ENCODE data around the gene SLC48A1. TPM values are rescaled to one million over a fixed set of nuclear protein-coding genes. Genes with fewer than 3 reads are reported as not detected.

SLC48A1 gene
- total and polyA plus RNA-seq, 10 of the 15 experiments (the other 5 are each of a cell fraction or from before 2014, with no cell fraction given) = 1.1 to 4.9 (median 1.9) TPM

DNA sequence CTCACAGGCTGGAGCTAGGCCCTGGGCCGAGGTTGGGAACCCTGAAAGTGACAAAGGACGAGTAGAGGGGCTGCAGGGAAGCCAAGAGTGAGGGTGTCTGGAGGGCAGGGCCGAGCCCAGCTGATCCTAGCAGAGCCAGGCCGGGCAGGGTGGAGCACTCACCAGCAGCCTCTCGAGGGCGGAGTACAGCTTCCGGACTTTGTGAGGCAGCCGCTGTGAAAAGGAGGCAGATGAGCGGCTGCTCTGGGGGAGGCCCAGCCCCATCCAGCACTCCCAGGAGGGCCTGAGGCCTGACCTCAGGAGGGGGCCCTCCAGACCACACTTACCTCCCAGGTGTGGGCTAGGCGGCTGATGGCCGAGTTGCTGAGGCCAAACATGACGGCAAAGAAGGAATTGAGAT lies 33.1 kb upstream of the SLC48A1 start:
- Histone ChIP-seq H3K9me3 (replicated peaks; ENCODE audit: control insufficient read depth, insufficient read depth, low read length) (no peaks in the 10 kb centered on the region), H3K4me1 (ENCODE audit: control insufficient read depth, insufficient read depth, low read length) (peaks cover 25% of the 10 kb centered on the region), H2AFZ (ENCODE audit: control insufficient read depth, low read depth, low read length) (peak overlapping the region; percentile 79), H3K27me3 (replicated peaks in 1 of 2; ENCODE audit: control insufficient read depth in 2 of 2, insufficient read depth in 2 of 2, low read length in 1 of 2) (no peaks in the 10 kb centered on the region), H4K20me1 (ENCODE audit: control insufficient read depth, insufficient read depth) (no peaks in the 10 kb centered on the region), H3K4me3 (no peak overlapping the region), H3K27ac (ENCODE audit: control insufficient read depth, insufficient read depth) (0 out of 2 replicates have a peak overlapping the region, but pooled peaks have one; percentile 10), H3K79me2 (ENCODE audit: control insufficient read depth, insufficient read depth, low read length) (no peaks in the 10 kb centered on the region), H3K9ac (ENCODE audit: control insufficient read depth, insufficient read depth, low read length) (peak overlapping the region; percentile 7; the same call in 1 of the 2 replicates), H3K4me2 (ENCODE audit: control insufficient read depth, insufficient read depth) (peak overlapping the region; percentile 31), H3K36me3 (ENCODE audit: control insufficient read depth in 2 of 2, insufficient read depth in 2 of 2, low read length in 1 of 2) (no peaks in the 10 kb centered on the region)
- WGBS (ENCODE audit: insufficient coverage, insufficient replicate concordance, low lambda C conversion rate, missing lambda C conversion rate) = 3% methylated on average over 12 of the region's 12 CpGs
- BruUV-seq (replicated peaks) = no TSS peak
- DNase-seq (ENCODE audit: low read depth, low spot score) = no peak
- peak; percentile 72 for ATAC-seq
- ChIA-PET RAD21 (ENCODE audit: unreplicated experiment) (interaction anchor here (0.8 to 7.8 kb wide), 12 partner anchors 16 to 122 kb away, joined by 3 to 327 read pairs (median 51); partner anchors contain the start of genes ENDOU, RAPGEF3 and RPAP3), SMC1A (ENCODE audit: uncharacterized antibody, unreplicated experiment) (interaction anchor here (0.9 to 10.3 kb wide), 11 partner anchors 8 to 224 kb away, joined by 3 to 277 read pairs (median 60); partner anchors contain the start of genes ENDOU, RAPGEF3, RPAP3 and SLC48A1), POLR2A (interaction anchor here (1.1 to 5.5 kb wide), 5 partner anchors 16 to 28 kb away, joined by 3 to 40 read pairs (median 4); no protein-coding TSS in a partner anchor), CTCF (interaction anchor here (0.7 to 10.4 kb wide), 14 partner anchors 8 to 368 kb away, joined by 3 to 814 read pairs (median 61); partner anchors contain the start of genes ENDOU, RAPGEF3, RPAP3 and SLC48A1)
- in situ Hi-C loops (cut with MboI) (no loop called here), intact Hi-C loops (cut with micrococcal nuclease; ENCODE audit: unreplicated experiment) (no loop called here)
- TF ChIP-seq PAX5 (IDR thresholded peaks at IDR 0.05; ENCODE audit: borderline replicate concordance, low read depth, low read length) (peak; percentile 41; the same call in 1 of the 2 replicates), NFXL1 (IDR thresholded peaks at IDR 0.05; ENCODE audit: borderline replicate concordance) (0 out of 2 replicates have a peak, but pooled peaks have one; percentile 36), EP300 (IDR thresholded peaks at IDR 0.05; ENCODE audit: borderline replicate concordance in 1 of 2, control insufficient read depth in 1 of 2, low read depth in 2 of 2, low read length in 2 of 2) (0 out of 4 replicates have a peak, but pooled peaks of 1 of the 2 experiments have one; percentile 30), IKZF1 (conservative IDR thresholded peaks at IDR 0.05) (0 out of 2 replicates have a peak, but pooled peaks have one; percentile 7), CBFB (IDR thresholded peaks at IDR 0.05; ENCODE audit: low read depth) (0 out of 2 replicates have a peak, but pooled peaks have one; percentile 26), POLR2A (IDR thresholded peaks at IDR 0.05; ENCODE audit: low read depth, low read length) (peak; percentile 59), IRF4 (IDR thresholded peaks at IDR 0.05; ENCODE audit: low read depth, low read length) (0 out of 2 replicates have a peak, but pooled peaks have one; percentile 14), POLR2AphosphoS5 (IDR thresholded peaks at IDR 0.05; ENCODE audit: low read length) (no peak), RUNX3 (IDR thresholded peaks at IDR 0.05; ENCODE audit: low read length) (peak; percentile 70), TCF12 (IDR thresholded peaks at IDR 0.05; ENCODE audit: low read depth, low read length) (peak; percentile 15; the same call in 1 of the 2 replicates), TAF1 (IDR thresholded peaks at IDR 0.05; ENCODE audit: borderline replicate concordance, low read depth, low read length) (0 out of 2 replicates have a peak, but pooled peaks have one; percentile 23), MEF2B (IDR thresholded peaks at IDR 0.05; ENCODE audit: partially characterized antibody, poor library complexity, severe bottlenecking) (peak; percentile 35), SUPT20H (IDR thresholded peaks at IDR 0.05; ENCODE audit: borderline replicate concordance, control insufficient read depth, low read depth, low read length) (no peak), SUZ12 (IDR thresholded peaks at IDR 0.05; ENCODE audit: unreplicated experiment) (no peak)
- TF ChIP-seq, protein P1, sequence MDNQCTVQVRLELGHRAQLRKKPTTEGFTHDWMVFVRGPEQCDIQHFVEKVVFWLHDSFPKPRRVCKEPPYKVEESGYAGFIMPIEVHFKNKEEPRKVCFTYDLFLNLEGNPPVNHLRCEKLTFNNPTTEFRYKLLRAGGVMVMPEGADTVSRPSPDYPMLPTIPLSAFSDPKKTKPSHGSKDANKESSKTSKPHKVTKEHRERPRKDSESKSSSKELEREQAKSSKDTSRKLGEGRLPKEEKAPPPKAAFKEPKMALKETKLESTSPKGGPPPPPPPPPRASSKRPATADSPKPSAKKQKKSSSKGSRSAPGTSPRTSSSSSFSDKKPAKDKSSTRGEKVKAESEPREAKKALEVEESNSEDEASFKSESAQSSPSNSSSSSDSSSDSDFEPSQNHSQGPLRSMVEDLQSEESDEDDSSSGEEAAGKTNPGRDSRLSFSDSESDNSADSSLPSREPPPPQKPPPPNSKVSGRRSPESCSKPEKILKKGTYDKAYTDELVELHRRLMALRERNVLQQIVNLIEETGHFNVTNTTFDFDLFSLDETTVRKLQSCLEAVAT (IDR thresholded peaks at IDR 0.05) = 0 out of 2 replicates have a peak, but pooled peaks have one; percentile 60
- TF ChIP-seq, protein P2, sequence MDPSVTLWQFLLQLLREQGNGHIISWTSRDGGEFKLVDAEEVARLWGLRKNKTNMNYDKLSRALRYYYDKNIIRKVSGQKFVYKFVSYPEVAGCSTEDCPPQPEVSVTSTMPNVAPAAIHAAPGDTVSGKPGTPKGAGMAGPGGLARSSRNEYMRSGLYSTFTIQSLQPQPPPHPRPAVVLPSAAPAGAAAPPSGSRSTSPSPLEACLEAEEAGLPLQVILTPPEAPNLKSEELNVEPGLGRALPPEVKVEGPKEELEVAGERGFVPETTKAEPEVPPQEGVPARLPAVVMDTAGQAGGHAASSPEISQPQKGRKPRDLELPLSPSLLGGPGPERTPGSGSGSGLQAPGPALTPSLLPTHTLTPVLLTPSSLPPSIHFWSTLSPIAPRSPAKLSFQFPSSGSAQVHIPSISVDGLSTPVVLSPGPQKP (IDR thresholded peaks at IDR 0.05; ENCODE audit: low read depth, low read length) = no peak
- no peak for FAIRE-seq
